ENCODE results near the gene GRAMD1A. TPM values are rescaled to one million over a fixed set of nuclear protein-coding genes. Genes with fewer than 3 reads are reported as not detected.

The GRAMD1A gene
- total RNA-seq, 1 experiment from 2014 or later = 125 TPM

- H3K27ac ChIP-seq (ENCODE audit: insufficient read length, low read depth, low read length) = no peak overlapping the region
Measured at GRCh38 chr19:35026418-35026817, 26.3 kb downstream of the GRAMD1A start.

More at GRCh38 chr19:35026418-35026817, 26.3 kb downstream of the GRAMD1A start:
- H2BK120ac ChIP-seq (ENCODE audit: low read depth, low read length, poor library complexity, severe bottlenecking) = no peak overlapping the region
- H3T11ph ChIP-seq (ENCODE audit: low read length) = no peak overlapping the region
- no peaks in the 10 kb centered on the region for H4K20me1 ChIP-seq (ENCODE audit: control insufficient read depth, insufficient read depth, insufficient read length)
- Mint-ChIP-seq H3K4me1 (peaks cover 8 to 11% of the 10 kb centered on the region in 2 experiments), H3K27ac (no peak overlapping the region), H3K36me3 (ENCODE audit: insufficient read depth in 1 of 3, low read depth in 3 of 3) (peaks cover 33 to 67% (median 56%) of the 10 kb centered on the region in 3 experiments; a peak in 6 of 7 replicates), H3K27me3 (ENCODE audit: low read depth) (peaks cover 25% of the 10 kb centered on the region), H3K9me3 (no peaks in the 10 kb centered on the region; a peak in 2 of 5 replicates), H3K4me3 (no peak overlapping the region)
- no peak overlapping the region for H3K56ac ChIP-seq (ENCODE audit: insufficient read length, low read depth, low read length)
- no peaks in the 10 kb centered on the region for H3K79me1 ChIP-seq (ENCODE audit: insufficient read depth, low read depth, low read length, poor library complexity, severe bottlenecking)
- H2BK12ac ChIP-seq (ENCODE audit: insufficient read length, low read depth, low read length) = no peak overlapping the region
- H3K27me3 ChIP-seq (ENCODE audit: insufficient read depth, low read length) = peaks cover 4% of the 10 kb centered on the region; the same call in 1 of the 2 replicates
- no peaks in the 10 kb centered on the region for H3K9me3 ChIP-seq (ENCODE audit: control insufficient read depth, low read depth, low read length)
- no peak for TF ChIP-seq CTCF (conservative IDR thresholded peaks at IDR 0.05)
- no peaks in the 10 kb centered on the region for H3K4me1 ChIP-seq (ENCODE audit: insufficient read depth, low read length)
- no peak overlapping the region for H3K23ac ChIP-seq (ENCODE audit: insufficient read length, low read depth, low read length)
- no peak overlapping the region for H2BK20ac ChIP-seq (ENCODE audit: low read depth, low read length, poor library complexity, severe bottlenecking)
- no CpG with 5 or more reads among the region's 6 CpGs for WGBS (ENCODE audit: extremely low coverage, insufficient read length, low lambda C conversion rate)
- no peak overlapping the region for H3K18ac ChIP-seq (ENCODE audit: insufficient read length, low read depth, low read length)
- DNase-seq = no peak
- H3K4me2 ChIP-seq (ENCODE audit: insufficient read depth, insufficient read length, low read length) = no peak overlapping the region
- no peak overlapping the region for H2AK5ac ChIP-seq (ENCODE audit: insufficient read length, low read length)
- H3K23me2 ChIP-seq (ENCODE audit: insufficient read length, low read depth, low read length, poor library complexity, severe bottlenecking) = peaks cover 5% of the 10 kb centered on the region
- no peaks in the 10 kb centered on the region for H3K79me2 ChIP-seq (ENCODE audit: insufficient read depth, low read length)
- no peak overlapping the region for H3K4ac ChIP-seq (ENCODE audit: low read depth, low read length)
- H4K8ac ChIP-seq (replicated peaks; ENCODE audit: insufficient read length, low read depth, low read length) = no peak overlapping the region
- H4K91ac ChIP-seq (ENCODE audit: insufficient read length, low read depth, low read length) = no peak overlapping the region
- H2AFZ ChIP-seq (ENCODE audit: low read length) = no peak overlapping the region
- no peak overlapping the region for H4K5ac ChIP-seq (ENCODE audit: insufficient read length, low read depth, low read length)
- H3K14ac ChIP-seq (ENCODE audit: insufficient read depth, low read length) = no peak overlapping the region
- no peak overlapping the region for H2BK5ac ChIP-seq (ENCODE audit: insufficient read length, low read length)
- no peak overlapping the region for H2BK15ac ChIP-seq (ENCODE audit: low read depth, low read length)
- H3K9ac ChIP-seq (ENCODE audit: extremely low read depth, insufficient read length, low read length) = no peak overlapping the region
